H1 (cell line): ENCODE data around the gene AHSP. TPM values are rescaled to one million over a fixed set of nuclear protein-coding genes. Genes with fewer than 3 reads are reported as not detected.

Experiments
- CBX8 ChIP-seq: fragments of 300-800, 300-1000 bp; sonication (generic); IDR thresholded peaks from 2 replicates; pipeline ENCODE4 v1.7.1; 2016; ENCODE audit warnings: low read depth, low read length, borderline replicate concordance
- CEBPB ChIP-seq: IDR thresholded peaks from 2 replicates; pipeline ENCODE4 v1.6.1; 2012; ENCODE audit warnings: low read depth, low read length
- CHD7 ChIP-seq: fragments of 300-600 bp; sonication (generic); IDR thresholded peaks from 2 replicates; pipeline ENCODE4 v1.7.1; 2012; ENCODE audit warnings: low read length, moderate library complexity, mild to moderate bottlenecking, inconsistent platforms; ENCODE audit not compliant: insufficient replicate concordance
- EGR1 ChIP-seq: IDR thresholded peaks from 2 replicates; pipeline ENCODE4 v1.6.1; 2011; ENCODE audit warnings: low read depth, low read length, borderline replicate concordance
- MAFK ChIP-seq: IDR thresholded peaks from 2 replicates; pipeline ENCODE4 v1.6.1; 2012; ENCODE audit warnings: low read depth, mild to moderate bottlenecking, improper control_type of control experiment, low read length
- NRF1 ChIP-seq: IDR thresholded peaks from 2 replicates; pipeline ENCODE4 v1.6.1; 2011; ENCODE audit warnings: mild to moderate bottlenecking, low read depth, low read length, improper control_type of control experiment
- RAD21 ChIP-seq, 2 experiments: IDR thresholded peaks in 1 of 2; conservative IDR thresholded peaks in 1 of 2; 2 replicates each; pipeline ENCODE4 v1.6.1; 2011; ENCODE audit warnings: low read depth in 2 of 2, low read length in 2 of 2, improper control_type of control experiment in 1 of 2, inconsistent platforms in 1 of 2, mild to moderate bottlenecking in 1 of 2, moderate library complexity in 1 of 2
- RBBP5 ChIP-seq: IDR thresholded peaks from 2 replicates; pipeline ENCODE4 v1.7.1; 2012; ENCODE audit warnings: low read depth, mild to moderate bottlenecking, inconsistent platforms, low read length, moderate library complexity, borderline replicate concordance
- TAF1 ChIP-seq: IDR thresholded peaks from 2 replicates; pipeline ENCODE4 v1.6.1; 2011; ENCODE audit warnings: mild to moderate bottlenecking, low read depth, low read length
- TAF7 ChIP-seq: optimal IDR thresholded peaks from 2 replicates; pipeline ENCODE3; 2011; ENCODE audit warnings: low read depth, mild to moderate bottlenecking, inconsistent platforms, low read length, moderate library complexity, borderline replicate concordance
- polyA plus RNA-seq, 7 experiments: library from polyadenylated mRNA; depleted of rRNA in 3 of 7; stranded (reverse) in 5 of 7; unstranded in 2 of 7; fragments of >200 nt in 5 of 7; fragments of 200-250 nt in 2 of 7; gene quantifications; 1 replicate in 5 of 7; 2 replicates in 1 of 7; 4 replicates in 1 of 7; pipeline versions ENCODE4 v1.2.1 to v1.2.3, GENCODE V29; 2011 to 2013; ENCODE audit warnings: missing spikeins in 2 of 7, mixed read lengths in 2 of 7
- total RNA-seq: library from RNA; stranded (reverse); fragmentation: NEBNext Ultra II Directional; extraction: Animal tissue kit (Norgen Biotek cat#: 25700); gene quantifications from 2 replicates; pipeline ENCODE4 v1.2.1, GENCODE V29; 2021

The AHSP gene
- total and polyA plus RNA-seq, 2 of the 8 experiments (the other 6 are each of a cell fraction or from before 2014, with no cell fraction given) = 0.91 to 15.3 TPM

- TF ChIP-seq CHD7 (no peak), RBBP5 (peak; percentile 74), RAD21 (IDR thresholded peaks at IDR 0.05 in 1 of 2, conservative IDR thresholded peaks at IDR 0.05 in 1 of 2; ENCODE audit: low read depth in 2 of 2, low read length in 2 of 2) (no peak), MAFK (no peak), EGR1 (no peak), NRF1 (no peak), TAF7 (peak; percentile 91), CEBPB (no peak), TAF1 (peak; percentile 94), CBX8 (no peak)
Measured at GRCh38 chr16:31507929-31508705, 19.6 kb upstream of the AHSP start, which contains the start of gene RUSF1 (continued).
